Esophagus mucosa (tissue), 1 donor: ENCODE data around the gene YPEL1. TPM values are rescaled to one million over a fixed set of nuclear protein-coding genes. Genes with fewer than 3 reads are reported as not detected.
A peak's percentile ranks its signal among the peaks of the same experiment; 100 is the strongest.
"Not testable (repeated sequence)": the region's sequence is repeated elsewhere in the genome, so short reads cannot be mapped to it uniquely, and the experiment has no call there.

ENCODE experiments used
- ATAC-seq: fragments of 200-7000 bp; cut with Tn5 transposase; one replicate; pipeline ENCODE4 v1.9.1; 2020
- total RNA-seq: library from RNA; stranded (reverse); gene quantifications from one replicate; pipeline ENCODE4 v1.2.4, GENCODE V29; 2023
- donor health status: DM: yes; HTN: yes; CAD: no.

Gene YPEL1
- total RNA-seq, 1 donor from 2014 or later = 0.36 TPM

DNA sequence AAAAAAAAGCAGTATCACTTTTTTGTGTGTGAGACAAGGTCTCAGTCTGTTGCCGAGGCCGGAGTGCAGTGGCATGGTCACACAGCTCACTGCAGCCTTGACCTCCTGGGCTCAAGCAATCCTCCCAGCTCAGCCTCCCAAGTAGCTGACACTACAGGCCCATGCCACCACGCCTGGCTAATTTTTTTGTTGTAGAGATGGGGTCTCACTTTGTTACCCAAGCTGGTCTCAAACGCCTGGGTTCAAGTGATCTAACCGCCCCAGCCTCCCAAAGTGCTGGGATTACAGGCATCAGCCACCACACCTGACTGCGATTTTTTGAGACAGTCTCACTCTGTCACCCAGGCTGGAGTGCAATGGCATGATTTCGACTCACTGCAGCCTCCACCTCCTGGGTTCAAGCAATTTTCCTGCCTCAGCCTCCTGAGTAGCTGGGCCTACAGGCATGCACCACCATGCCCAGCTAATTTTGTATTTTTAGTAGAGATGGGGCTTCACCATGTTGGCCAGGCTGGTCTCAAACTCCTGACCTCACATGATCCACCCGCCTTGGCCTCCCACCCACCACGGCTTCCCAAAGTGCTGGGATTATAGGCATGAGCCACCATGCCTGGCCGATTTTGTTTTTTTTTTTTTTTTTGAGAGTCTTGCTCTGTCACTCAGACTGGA lies 15.3 kb downstream of the YPEL1 start:
- not testable (repeated sequence) for ATAC-seq

DNA sequence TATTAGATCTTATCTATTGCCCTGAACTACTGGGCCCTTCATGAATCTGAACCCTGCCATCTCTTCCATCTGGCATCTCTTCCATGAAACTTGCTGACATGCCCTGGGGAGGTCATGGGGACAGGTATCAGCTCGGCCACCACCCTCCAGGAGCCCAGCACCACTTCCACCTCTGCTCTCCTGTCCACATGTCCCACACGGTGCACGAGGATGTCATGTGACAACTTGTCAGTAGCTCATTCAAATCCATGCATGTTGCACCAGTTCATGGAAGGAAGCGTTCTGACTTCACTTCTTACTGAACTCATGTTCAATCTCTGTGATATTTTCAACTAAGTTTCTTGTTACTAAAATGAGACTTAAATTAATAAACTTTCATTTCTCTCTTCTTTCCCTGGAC lies 16.6 kb downstream of the YPEL1 start:
- ATAC-seq = peak; percentile 31

GRCh38 chr22:21718499-21718898 lies 17.1 kb downstream of the YPEL1 start:
- no peak for ATAC-seq

GRCh38 chr22:21716395-21717122 lies 19.0 kb downstream of the YPEL1 start:
- ATAC-seq = not testable (repeated sequence)

- peak; percentile 28 for ATAC-seq
Measured at GRCh38 chr22:21714786-21715185, 20.8 kb downstream of the YPEL1 start.

DNA sequence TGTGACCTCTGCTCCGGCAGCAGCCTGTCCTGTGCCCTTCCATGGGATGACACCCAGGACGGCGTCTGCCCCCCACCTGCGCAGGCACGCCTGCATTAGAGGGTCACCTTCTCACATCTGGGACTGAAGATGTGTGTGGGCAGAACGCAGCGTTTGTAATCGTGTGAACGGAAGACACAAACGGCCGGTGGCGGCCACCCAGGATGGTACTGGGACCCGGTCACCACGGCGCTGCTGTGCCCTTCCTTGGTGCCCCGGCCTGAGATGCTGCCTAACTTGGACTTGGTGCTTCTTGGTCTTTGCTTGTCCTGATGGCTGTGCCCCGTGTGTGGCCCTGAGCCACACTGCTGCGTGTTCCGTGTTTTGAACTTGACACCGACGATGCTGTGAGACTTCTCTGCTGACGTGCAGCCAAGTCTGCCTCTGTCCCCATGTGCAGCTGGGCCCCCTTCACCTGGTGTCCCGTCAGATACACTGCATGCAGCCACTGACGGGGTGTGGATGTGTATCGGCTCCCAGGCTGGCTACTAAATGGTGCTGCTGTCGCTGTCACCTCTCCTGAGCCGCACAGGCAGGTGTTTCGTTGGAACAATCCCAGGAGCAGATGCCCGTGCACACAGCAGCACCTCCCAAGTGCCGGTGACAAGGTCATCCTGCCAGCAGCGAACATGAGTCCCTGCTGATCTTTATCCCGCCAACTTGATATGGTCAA lies 21.4 kb downstream of the YPEL1 start:
- no peak for ATAC-seq

- no peak for ATAC-seq
Measured at GRCh38 chr22:21713428-21714058, 22.1 kb downstream of the YPEL1 start.

- peak; percentile 71 for ATAC-seq
Measured at GRCh38 chr22:21712751-21713427, 22.7 kb downstream of the YPEL1 start.

- no peak for ATAC-seq
Measured at GRCh38 chr22:21711851-21712250, 23.7 kb downstream of the YPEL1 start.

DNA sequence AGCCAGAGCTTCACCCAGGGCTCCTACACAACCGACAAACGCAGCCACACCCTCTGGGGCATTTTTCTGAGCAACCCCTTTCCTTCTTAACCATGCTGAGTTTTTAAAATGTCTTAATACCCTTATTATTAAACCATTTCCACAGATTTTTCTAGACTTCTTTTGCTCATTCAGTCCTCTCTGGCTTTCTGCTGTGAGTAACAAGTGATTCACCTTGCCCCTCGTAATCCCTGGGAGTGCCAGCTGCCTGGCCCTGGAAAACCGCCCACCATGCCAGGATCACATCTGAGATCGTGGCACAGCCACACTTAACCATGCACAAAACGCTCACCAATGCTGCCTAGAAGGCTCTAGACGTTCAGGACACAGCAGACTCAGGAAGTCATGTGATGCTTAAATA lies 25.4 kb downstream of the YPEL1 start:
- peak; percentile 24 for ATAC-seq

DNA sequence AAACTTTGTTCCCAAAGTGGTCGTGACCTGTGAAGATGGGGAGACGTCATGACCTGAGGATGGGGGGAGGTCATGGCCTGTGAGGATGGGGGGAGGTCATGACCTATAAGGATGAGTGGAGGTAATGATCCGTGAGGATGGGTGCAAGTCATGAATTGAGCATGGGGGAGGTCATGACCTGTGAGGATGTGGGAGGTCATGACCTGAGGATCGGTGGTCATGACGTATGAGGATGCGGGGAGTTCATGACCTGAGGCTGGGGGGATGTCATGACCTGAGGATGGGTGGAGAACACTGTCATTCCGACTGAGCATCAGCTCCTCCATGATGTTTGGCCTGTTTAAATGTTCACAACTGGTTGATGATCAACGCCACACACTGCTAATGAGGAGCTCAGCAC lies 25.9 kb downstream of the YPEL1 start:
- ATAC-seq = peak; percentile 6

DNA sequence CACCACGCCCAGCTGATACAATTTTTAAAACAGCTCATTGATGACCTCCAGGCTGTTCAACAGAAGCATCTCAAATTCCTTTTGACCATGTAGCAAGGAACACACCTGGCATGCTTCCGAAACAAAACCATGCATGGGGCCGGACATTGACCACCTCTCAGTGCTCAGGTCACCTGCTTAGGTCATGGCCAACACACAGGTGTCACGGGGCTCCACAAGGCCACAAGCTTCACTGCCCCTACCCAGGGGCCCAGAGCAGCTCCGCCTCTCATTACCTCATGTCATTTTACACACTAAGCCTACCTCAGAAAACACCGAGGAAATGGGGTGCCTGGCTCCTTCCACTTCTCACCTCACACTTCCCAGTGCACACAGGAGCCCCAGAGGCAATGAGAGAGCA lies 26.6 kb downstream of the YPEL1 start:
- peak; percentile 7 for ATAC-seq

DNA sequence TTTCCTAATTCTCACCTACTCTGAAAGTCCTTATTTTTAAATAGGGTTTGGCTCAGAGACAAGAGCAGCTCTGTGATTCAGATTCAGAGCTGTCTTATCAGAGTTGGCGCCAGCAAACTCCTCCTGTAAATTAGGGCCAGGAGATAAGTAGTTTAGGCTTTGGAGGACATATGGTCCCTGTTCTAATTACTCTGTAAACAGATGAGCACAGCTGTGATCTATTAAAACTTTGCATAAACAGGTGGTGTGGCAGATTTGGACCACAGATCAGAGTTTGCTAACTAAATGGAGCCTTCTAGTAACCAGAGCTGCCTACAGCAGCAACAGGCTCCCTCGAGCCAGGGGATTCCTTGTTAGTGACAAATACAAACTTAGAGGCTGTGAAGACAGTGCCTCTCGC lies 27.9 kb downstream of the YPEL1 start:
- no peak for ATAC-seq

DNA sequence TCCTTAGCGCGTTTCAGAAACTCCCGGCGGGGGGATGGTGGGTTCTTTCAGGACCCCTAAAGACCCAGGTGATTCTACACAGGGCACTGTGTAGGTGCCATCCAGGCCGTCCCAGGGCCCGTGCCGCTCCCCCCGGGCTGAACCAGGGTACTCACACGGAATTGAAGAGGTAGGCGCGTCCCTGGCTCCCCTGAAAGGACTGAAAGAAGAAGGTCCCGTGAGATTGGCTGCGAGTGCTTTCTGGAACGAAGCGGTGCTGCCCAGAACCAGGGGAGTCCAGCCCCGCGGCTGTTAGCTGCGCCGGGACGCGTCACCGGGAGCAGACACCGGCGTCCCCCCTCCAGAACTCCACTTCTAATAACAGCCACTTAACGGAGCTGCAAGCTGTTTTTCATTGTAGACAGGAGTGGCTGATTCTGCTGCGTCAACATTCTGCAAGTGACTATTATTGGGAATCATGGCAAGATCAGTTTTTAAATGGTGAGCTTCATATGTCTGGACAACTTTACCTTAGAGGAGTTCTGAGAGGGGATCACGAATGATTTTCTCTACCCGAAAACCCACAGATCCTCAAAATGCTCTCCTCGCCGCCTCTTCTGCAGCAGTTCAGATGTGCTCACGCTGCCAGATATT lies 31.8 kb downstream of the YPEL1 start:
- peak; percentile 6 for ATAC-seq

DNA sequence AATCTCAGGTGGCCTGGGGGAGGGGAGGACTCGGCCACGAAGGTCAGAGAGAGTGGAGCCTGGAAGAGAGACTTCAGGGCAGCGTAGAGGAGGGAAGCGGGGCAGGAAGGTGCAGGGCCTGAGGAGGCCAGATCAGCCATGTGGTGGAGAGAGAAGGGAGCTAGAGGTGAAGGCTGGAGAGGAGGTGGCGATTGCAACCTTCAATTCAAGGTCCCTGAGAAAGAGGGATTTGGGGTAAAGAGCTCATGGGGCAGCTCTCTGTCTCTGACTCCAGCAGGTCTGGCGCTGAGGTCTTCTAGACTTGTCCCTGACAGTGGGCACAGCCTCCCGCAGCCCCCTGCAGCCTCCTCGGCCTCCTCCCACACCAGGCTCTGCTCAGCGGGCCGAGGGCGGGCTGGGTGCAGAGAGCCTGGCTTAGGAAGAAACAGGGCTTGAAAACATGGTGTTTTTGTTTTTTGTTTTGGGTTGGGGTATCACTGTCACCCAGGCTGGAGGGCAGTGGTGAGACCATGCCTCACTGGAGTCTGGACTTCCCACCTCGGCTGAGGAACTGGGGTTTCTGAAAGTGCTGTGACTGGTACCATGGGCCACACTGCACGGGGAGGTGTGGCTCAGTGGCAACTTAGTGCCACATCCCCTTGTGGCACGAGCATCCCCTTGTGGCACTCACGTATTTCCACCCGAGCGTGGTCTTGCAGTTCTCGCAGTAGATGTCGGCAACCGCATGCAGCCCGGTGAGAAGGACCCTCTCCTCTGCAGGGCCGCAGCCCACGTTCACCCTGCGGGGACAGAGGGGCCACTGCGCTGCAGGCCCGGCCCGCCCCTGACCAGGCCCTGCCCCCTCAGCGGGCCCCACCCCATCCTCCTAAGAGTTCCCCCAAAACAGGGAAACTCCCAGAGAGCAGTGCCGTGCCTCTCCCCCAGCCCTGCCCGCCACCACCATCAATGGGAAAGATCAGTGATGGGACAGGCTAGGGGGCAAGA lies 32.6 kb downstream of the YPEL1 start:
- ATAC-seq = peak; percentile 27

GRCh38 chr22:21702094-21702493 lies 33.5 kb downstream of the YPEL1 start:
- no peak for ATAC-seq

DNA sequence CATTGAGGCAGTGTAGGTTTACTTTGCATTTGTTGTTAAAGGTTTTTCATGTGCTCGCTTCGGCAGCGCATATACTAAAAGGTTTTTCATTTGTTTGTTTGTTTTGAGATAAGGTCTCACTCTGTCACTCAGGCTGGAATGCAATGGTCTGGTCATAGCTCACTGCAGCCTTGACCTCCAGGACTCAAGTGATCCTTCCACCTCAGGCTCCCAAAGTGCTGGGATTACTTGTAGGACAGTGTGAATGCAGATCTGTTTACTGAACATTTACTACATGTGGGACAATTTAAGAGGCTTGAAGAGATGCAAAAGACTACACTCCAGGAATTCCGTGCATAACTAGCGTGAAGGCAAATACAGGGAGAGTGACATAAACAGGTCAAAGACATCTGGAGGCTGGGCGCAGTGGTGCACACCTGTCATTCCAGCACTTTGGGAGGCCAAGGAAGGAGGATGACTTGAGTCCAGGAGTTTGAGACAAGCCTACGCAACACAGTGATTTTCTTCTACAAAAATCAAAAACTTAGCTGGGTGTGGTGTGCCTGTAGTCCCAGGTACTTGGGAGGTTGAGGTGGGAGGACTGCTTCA lies 34.1 kb downstream of the YPEL1 start:
- no peak for ATAC-seq

GRCh38 chr22:21700822-21701221 lies 34.8 kb downstream of the YPEL1 start:
- ATAC-seq = no peak

DNA sequence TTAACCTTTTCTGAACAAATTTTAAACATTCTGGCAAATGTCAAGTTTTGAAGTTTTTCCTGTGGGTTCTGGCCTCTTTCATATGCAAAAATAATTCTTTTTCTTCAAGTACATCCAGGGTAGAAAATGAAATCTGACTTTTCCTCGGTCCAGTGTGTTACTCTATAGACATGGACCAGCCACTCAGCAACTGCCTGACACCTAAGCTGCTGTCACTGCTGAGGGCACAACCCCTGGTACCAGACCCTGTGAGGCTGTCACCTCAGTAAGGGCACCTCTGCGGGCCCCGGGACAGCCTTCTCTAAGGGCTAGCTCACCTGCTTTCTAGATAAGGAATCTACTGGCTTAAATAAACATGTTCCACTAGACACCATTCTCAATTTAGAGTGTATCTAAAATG lies 36.0 kb downstream of the YPEL1 start:
- no peak for ATAC-seq
